ENCODE measurements around the gene AUTS2.
A peak's percentile ranks its signal among the peaks of the same experiment; 100 is the strongest.

AUTS2 gene

GRCh38 chr7:69885431-69885830 lies 287.2 kb downstream of the AUTS2 start:
- Histone ChIP-seq H3K36me3 (ENCODE audit: insufficient read depth, low read depth, low read length) (no peaks in the 10 kb centered on the region), H3K9ac (ENCODE audit: low read depth, low read length) (no peak overlapping the region), H3K27ac (ENCODE audit: low read length) (no peak overlapping the region), H3K4me1 (ENCODE audit: insufficient read depth, low read length) (peaks cover 2% of the 10 kb centered on the region; the same call in 1 of the 2 replicates), H3K9me3 (ENCODE audit: insufficient read depth, low read depth, low read length) (no peaks in the 10 kb centered on the region), H3K27me3 (ENCODE audit: insufficient read depth, low read length) (no peaks in the 10 kb centered on the region), H3K4me3 (ENCODE audit: low read length) (no peak overlapping the region)

DNA sequence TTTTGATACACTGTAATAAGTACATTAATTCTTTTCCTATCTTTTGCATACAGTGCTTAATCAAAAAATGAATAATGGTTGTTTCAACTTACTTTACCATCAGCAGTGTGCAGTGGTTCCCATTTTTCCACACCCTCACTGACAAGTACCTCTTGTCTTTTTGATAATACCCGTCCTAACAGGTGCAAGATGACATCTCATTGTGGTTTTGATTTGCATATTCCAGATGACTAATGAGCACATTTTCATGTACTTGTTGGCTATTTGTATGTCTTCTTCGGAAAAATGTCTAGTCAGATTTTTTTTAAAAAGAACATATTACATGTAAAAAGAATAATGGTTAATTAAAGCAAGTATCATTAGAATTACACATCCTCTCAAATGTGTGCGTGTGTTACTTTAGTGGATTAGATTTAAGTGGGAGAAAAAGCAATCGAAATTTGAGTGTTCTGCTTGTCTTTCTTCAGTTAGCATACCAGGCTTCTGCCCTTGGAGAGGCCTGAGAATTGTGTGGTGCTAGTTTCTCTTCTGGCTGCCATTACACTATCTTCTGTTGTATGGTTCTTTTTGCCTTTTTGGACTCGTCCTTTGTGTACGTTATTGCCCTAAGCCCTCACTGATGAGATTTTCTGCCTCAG lies 291.2 kb downstream of the AUTS2 start:
- no peak overlapping the region for H3K27ac ChIP-seq (ENCODE audit: low read length)
- no peaks in the 10 kb centered on the region for H3K36me3 ChIP-seq (ENCODE audit: insufficient read depth, low read depth, low read length)
- H3K4me3 ChIP-seq (ENCODE audit: low read length): no peak overlapping the region
- no peaks in the 10 kb centered on the region for H3K9me3 ChIP-seq (ENCODE audit: insufficient read depth, low read depth, low read length)
- no peak overlapping the region for H3K9ac ChIP-seq (ENCODE audit: low read depth, low read length)
- H3K27me3 ChIP-seq (ENCODE audit: insufficient read depth, low read length): no peaks in the 10 kb centered on the region
- peaks cover 14% of the 10 kb centered on the region; the same call in 1 of the 2 replicates for H3K4me1 ChIP-seq (ENCODE audit: insufficient read depth, low read length)

GRCh38 chr7:69889976-69890351 lies 291.7 kb downstream of the AUTS2 start:
- no peaks in the 10 kb centered on the region for H3K9me3 ChIP-seq (ENCODE audit: insufficient read depth, low read depth, low read length)
- no peak overlapping the region for H3K27ac ChIP-seq (ENCODE audit: low read length)
- H3K4me3 ChIP-seq (ENCODE audit: low read length): no peak overlapping the region
- no peaks in the 10 kb centered on the region for H3K36me3 ChIP-seq (ENCODE audit: insufficient read depth, low read depth, low read length)
- H3K4me1 ChIP-seq (ENCODE audit: insufficient read depth, low read length): peaks cover 14% of the 10 kb centered on the region; the same call in 1 of the 2 replicates
- H3K27me3 ChIP-seq (ENCODE audit: insufficient read depth, low read length): no peaks in the 10 kb centered on the region
- H3K9ac ChIP-seq (ENCODE audit: low read depth, low read length): no peak overlapping the region

GRCh38 chr7:69892790-69893189 lies 294.5 kb downstream of the AUTS2 start:
- Histone ChIP-seq H3K9me3 (ENCODE audit: insufficient read depth, low read depth, low read length) (no peaks in the 10 kb centered on the region), H3K4me1 (ENCODE audit: insufficient read depth, low read length) (peaks cover 19% of the 10 kb centered on the region; the same call in 1 of the 2 replicates), H3K27ac (ENCODE audit: low read length) (no peak overlapping the region), H3K4me3 (ENCODE audit: low read length) (no peak overlapping the region), H3K27me3 (ENCODE audit: insufficient read depth, low read length) (no peaks in the 10 kb centered on the region), H3K9ac (ENCODE audit: low read depth, low read length) (no peak overlapping the region), H3K36me3 (ENCODE audit: insufficient read depth, low read depth, low read length) (no peaks in the 10 kb centered on the region)

- no peaks in the 10 kb centered on the region for H3K36me3 ChIP-seq (ENCODE audit: insufficient read depth, low read depth, low read length)
- H3K4me3 ChIP-seq (ENCODE audit: low read length): peak overlapping the region; percentile 7; the same call in 1 of the 2 replicates
- H3K9me3 ChIP-seq (ENCODE audit: insufficient read depth, low read depth, low read length): no peaks in the 10 kb centered on the region
- H3K4me1 ChIP-seq (ENCODE audit: insufficient read depth, low read length): peaks cover 19% of the 10 kb centered on the region; the same call in 1 of the 2 replicates
- no peak overlapping the region for H3K27ac ChIP-seq (ENCODE audit: low read length)
- no peak overlapping the region for H3K9ac ChIP-seq (ENCODE audit: low read depth, low read length)
- H3K27me3 ChIP-seq (ENCODE audit: insufficient read depth, low read length): no peaks in the 10 kb centered on the region
Observed at GRCh38 chr7:69893906-69894305, 295.6 kb downstream of the AUTS2 start.

GRCh38 chr7:69895446-69895845 lies 297.2 kb downstream of the AUTS2 start:
- peaks cover 17% of the 10 kb centered on the region; the same call in 1 of the 2 replicates for H3K4me1 ChIP-seq (ENCODE audit: insufficient read depth, low read length)
- H3K9ac ChIP-seq (ENCODE audit: low read depth, low read length): no peak overlapping the region
- no peak overlapping the region for H3K27ac ChIP-seq (ENCODE audit: low read length)
- no peak overlapping the region for H3K4me3 ChIP-seq (ENCODE audit: low read length)
- H3K9me3 ChIP-seq (ENCODE audit: insufficient read depth, low read depth, low read length): no peaks in the 10 kb centered on the region
- H3K36me3 ChIP-seq (ENCODE audit: insufficient read depth, low read depth, low read length): no peaks in the 10 kb centered on the region
- H3K27me3 ChIP-seq (ENCODE audit: insufficient read depth, low read length): no peaks in the 10 kb centered on the region

GRCh38 chr7:69896121-69896520 lies 297.8 kb downstream of the AUTS2 start:
- no peak overlapping the region for H3K9ac ChIP-seq (ENCODE audit: low read depth, low read length)
- H3K36me3 ChIP-seq (ENCODE audit: insufficient read depth, low read depth, low read length): no peaks in the 10 kb centered on the region
- H3K9me3 ChIP-seq (ENCODE audit: insufficient read depth, low read depth, low read length): no peaks in the 10 kb centered on the region
- peaks cover 17% of the 10 kb centered on the region; the same call in 1 of the 2 replicates for H3K4me1 ChIP-seq (ENCODE audit: insufficient read depth, low read length)
- no peak overlapping the region for H3K27ac ChIP-seq (ENCODE audit: low read length)
- no peaks in the 10 kb centered on the region for H3K27me3 ChIP-seq (ENCODE audit: insufficient read depth, low read length)
- no peak overlapping the region for H3K4me3 ChIP-seq (ENCODE audit: low read length)

DNA sequence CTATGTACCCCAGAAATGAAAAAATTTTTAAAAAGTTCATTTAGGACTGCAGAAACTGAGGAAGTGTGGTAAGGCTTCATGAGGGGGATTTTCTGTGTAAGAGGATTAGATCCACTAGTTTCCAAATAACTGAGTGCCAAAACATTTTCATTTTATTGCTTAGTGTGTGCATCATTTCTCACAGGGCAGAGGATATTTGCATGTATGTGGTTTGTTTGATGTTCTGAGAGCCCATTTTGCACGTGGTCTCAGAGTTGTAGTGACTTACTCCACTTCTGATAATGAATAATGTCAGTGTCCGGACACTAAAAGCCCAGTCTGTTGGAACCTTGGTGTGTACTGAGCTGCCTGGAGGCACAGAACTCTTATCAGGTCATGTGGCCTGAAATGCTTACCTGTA lies 299.9 kb downstream of the AUTS2 start:
- Histone ChIP-seq H3K27me3 (ENCODE audit: insufficient read depth, low read length) (no peaks in the 10 kb centered on the region), H3K4me1 (ENCODE audit: insufficient read depth, low read length) (peaks cover 17% of the 10 kb centered on the region; the same call in 1 of the 2 replicates), H3K9me3 (ENCODE audit: insufficient read depth, low read depth, low read length) (no peaks in the 10 kb centered on the region), H3K27ac (ENCODE audit: low read length) (no peak overlapping the region), H3K4me3 (ENCODE audit: low read length) (no peak overlapping the region), H3K36me3 (ENCODE audit: insufficient read depth, low read depth, low read length) (no peaks in the 10 kb centered on the region), H3K9ac (ENCODE audit: low read depth, low read length) (no peak overlapping the region)

DNA sequence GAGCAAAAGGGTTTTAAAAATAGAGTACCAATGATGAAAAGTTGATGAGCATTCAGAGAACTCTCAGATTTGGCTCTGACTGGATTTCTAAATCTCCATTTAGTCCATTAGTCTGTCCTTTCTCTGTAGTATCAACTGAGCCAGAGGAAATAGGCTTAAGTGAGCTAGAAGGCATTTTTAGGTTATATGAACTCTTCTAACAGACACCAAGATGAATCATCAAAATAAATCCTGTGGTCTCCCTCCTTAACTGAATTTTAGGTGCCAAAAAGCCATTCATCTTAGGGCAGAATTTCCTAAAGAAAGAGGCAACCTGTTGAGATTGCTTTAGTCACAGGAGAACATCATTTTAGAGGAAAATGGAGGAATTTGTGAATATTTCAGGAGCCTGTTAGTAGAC lies 305.1 kb downstream of the AUTS2 start:
- H3K36me3 ChIP-seq (ENCODE audit: insufficient read depth, low read depth, low read length): no peaks in the 10 kb centered on the region
- H3K27me3 ChIP-seq (ENCODE audit: insufficient read depth, low read length): no peaks in the 10 kb centered on the region
- H3K4me3 ChIP-seq (ENCODE audit: low read length): no peak overlapping the region
- no peaks in the 10 kb centered on the region for H3K4me1 ChIP-seq (ENCODE audit: insufficient read depth, low read length)
- H3K9ac ChIP-seq (ENCODE audit: low read depth, low read length): no peak overlapping the region
- H3K27ac ChIP-seq (ENCODE audit: low read length): no peak overlapping the region
- no peaks in the 10 kb centered on the region for H3K9me3 ChIP-seq (ENCODE audit: insufficient read depth, low read depth, low read length)

- Histone ChIP-seq H3K27me3 (ENCODE audit: insufficient read depth, low read length) (no peaks in the 10 kb centered on the region), H3K9ac (ENCODE audit: low read depth, low read length) (no peak overlapping the region), H3K36me3 (ENCODE audit: insufficient read depth, low read depth, low read length) (no peaks in the 10 kb centered on the region), H3K4me3 (ENCODE audit: low read length) (no peak overlapping the region), H3K4me1 (ENCODE audit: insufficient read depth, low read length) (no peaks in the 10 kb centered on the region), H3K27ac (ENCODE audit: low read length) (no peak overlapping the region), H3K9me3 (ENCODE audit: insufficient read depth, low read depth, low read length) (no peaks in the 10 kb centered on the region)
Observed at GRCh38 chr7:69906283-69906995, 308.2 kb downstream of the AUTS2 start.

DNA sequence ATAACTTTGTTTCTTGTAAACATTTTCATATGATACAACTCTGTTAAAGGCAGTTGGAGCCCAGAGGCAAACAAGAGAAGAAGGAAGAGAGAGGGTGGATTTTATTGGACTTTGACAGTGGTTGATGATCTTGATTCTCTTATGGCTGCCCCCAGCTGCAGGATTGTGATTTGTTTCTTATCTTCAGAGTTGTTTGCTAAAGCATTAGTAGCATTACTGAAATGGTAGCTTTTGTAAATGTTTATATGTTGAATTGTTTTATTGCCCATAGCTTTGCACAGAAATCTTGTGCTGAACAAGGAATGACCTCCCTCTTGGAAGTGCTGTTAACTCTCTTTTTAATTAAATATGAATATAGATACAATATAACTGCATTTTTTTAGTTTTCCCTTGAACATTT lies 309.4 kb downstream of the AUTS2 start:
- H3K27ac ChIP-seq (ENCODE audit: low read length): no peak overlapping the region
- H3K4me1 ChIP-seq (ENCODE audit: insufficient read depth, low read length): no peaks in the 10 kb centered on the region

DNA sequence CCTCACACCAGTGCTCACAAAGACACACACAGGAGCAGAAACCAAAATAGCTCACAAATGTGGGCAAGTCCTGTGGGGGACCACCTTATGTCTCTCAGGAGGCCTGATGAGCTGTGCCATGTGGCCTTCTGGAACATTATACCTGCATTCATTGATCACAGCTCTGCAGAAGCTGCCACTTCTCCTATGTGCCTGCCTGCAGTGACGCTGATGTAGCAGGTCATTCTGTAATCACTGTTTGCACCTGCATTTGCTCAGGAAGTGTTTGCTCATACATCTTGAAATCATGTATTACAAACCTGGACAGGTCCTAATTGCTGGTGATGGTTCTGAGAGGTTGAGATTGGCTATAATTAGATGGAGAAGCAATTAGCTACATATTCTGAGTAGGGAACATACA lies 310.2 kb downstream of the AUTS2 start:
- no peak overlapping the region for H3K27ac ChIP-seq (ENCODE audit: low read length)
- H3K4me1 ChIP-seq (ENCODE audit: insufficient read depth, low read length): no peaks in the 10 kb centered on the region
- H3K9me3 ChIP-seq (ENCODE audit: insufficient read depth, low read depth, low read length): no peaks in the 10 kb centered on the region
- no peak overlapping the region for H3K4me3 ChIP-seq (ENCODE audit: low read length)
- H3K9ac ChIP-seq (ENCODE audit: low read depth, low read length): no peak overlapping the region
- no peaks in the 10 kb centered on the region for H3K36me3 ChIP-seq (ENCODE audit: insufficient read depth, low read depth, low read length)
- H3K27me3 ChIP-seq (ENCODE audit: insufficient read depth, low read length): no peaks in the 10 kb centered on the region

More for the DNA sequence above, 309.4 kb downstream of the AUTS2 start:
- Histone ChIP-seq H3K9me3 (ENCODE audit: insufficient read depth, low read depth, low read length) (no peaks in the 10 kb centered on the region), H3K9ac (ENCODE audit: low read depth, low read length) (no peak overlapping the region), H3K36me3 (ENCODE audit: insufficient read depth, low read depth, low read length) (no peaks in the 10 kb centered on the region), H3K27me3 (ENCODE audit: insufficient read depth, low read length) (no peaks in the 10 kb centered on the region), H3K4me3 (ENCODE audit: low read length) (no peak overlapping the region)

All from iPS-20b (cell line).